ENCODE results near the gene UVRAG. TPM values are rescaled to one million over a fixed set of nuclear protein-coding genes. Genes with fewer than 3 reads are reported as not detected.

Gene UVRAG
- total and polyA plus RNA-seq, 2 of the 13 experiments (the other 11 are each of a cell fraction or from before 2014, with no cell fraction given) = 9.7 to 17.3 TPM

GRCh38 chr11:75784085-75784478 is 30.9 kb upstream of the UVRAG start (continued):
- TF ChIP-seq E2F1 (CRISPR knock-in tag; IDR thresholded peaks at IDR 0.05) (no peak), ISL2 (CRISPR knock-in tag; IDR thresholded peaks at IDR 0.05) (peak; percentile 82; the same call in 1 of the 2 replicates), FOXA3 (CRISPR knock-in tag; IDR thresholded peaks at IDR 0.05) (peak; percentile 88), NR2F2 (IDR thresholded peaks at IDR 0.05; ENCODE audit: borderline replicate concordance, low read depth) (peak; percentile 93), FOXA1 (IDR thresholded peaks at IDR 0.05) (0 out of 2 replicates have a peak, but pooled peaks have one; percentile 23), FOXA1 (CRISPR knock-in tag; IDR thresholded peaks at IDR 0.05) (peak; percentile 84), SP5 (CRISPR knock-in tag; IDR thresholded peaks at IDR 0.05; ENCODE audit: borderline replicate concordance, low read depth) (peak; percentile 59; the same call in 1 of the 2 replicates), ZXDC (CRISPR knock-in tag; IDR thresholded peaks at IDR 0.05) (no peak), MED8 (CRISPR knock-in tag; IDR thresholded peaks at IDR 0.05; ENCODE audit: insufficient replicate concordance) (peak; percentile 45), NFATC3 (CRISPR knock-in tag; IDR thresholded peaks at IDR 0.05) (no peak), HDAC1 (CRISPR knock-in tag; IDR thresholded peaks at IDR 0.05) (peak; percentile 59), CAMTA2 (CRISPR knock-in tag; IDR thresholded peaks at IDR 0.05; ENCODE audit: borderline replicate concordance) (no peak), KLF16 (CRISPR knock-in tag; IDR thresholded peaks at IDR 0.05) (0 out of 4 replicates have a peak, but pooled peaks of 1 of the 2 experiments have one; percentile 43), ZNF614 (CRISPR knock-in tag; IDR thresholded peaks at IDR 0.05; ENCODE audit: borderline replicate concordance) (0 out of 2 replicates have a peak, but pooled peaks have one; percentile 23), HDAC2 (CRISPR knock-in tag; IDR thresholded peaks at IDR 0.05) (peak; percentile 82), ATF4 (CRISPR knock-in tag; IDR thresholded peaks at IDR 0.05) (0 out of 4 replicates have a peak, but pooled peaks of 1 of the 2 experiments have one; percentile 22), ZGPAT (CRISPR knock-in tag; IDR thresholded peaks at IDR 0.05) (peak; percentile 55), ZNF710 (CRISPR knock-in tag; IDR thresholded peaks at IDR 0.05; ENCODE audit: borderline replicate concordance) (no peak), HOXA9 (CRISPR knock-in tag; IDR thresholded peaks at IDR 0.05; ENCODE audit: borderline replicate concordance) (no peak), FOSL2 (CRISPR knock-in tag; IDR thresholded peaks at IDR 0.05) (peak; percentile 52), ZBTB42 (CRISPR knock-in tag; IDR thresholded peaks at IDR 0.05) (no peak), ESRRA (CRISPR knock-in tag; IDR thresholded peaks at IDR 0.05; ENCODE audit: low read depth) (peak; percentile 58)

All from HepG2 (cell line).